ENCODE results near the gene UGCG.
"Not testable (repeated sequence)": the region's sequence is repeated elsewhere in the genome, so short reads cannot be mapped to it uniquely, and the experiment has no call there.

The UGCG gene

GRCh38 chr9:111891910-111892499, 4.6 kb upstream of the UGCG start:
- DNase-seq, result peak in 1 of 2 donors; percentile 59

- DNase-seq, result peak; percentile 6 to 20
Measured at GRCh38 chr9:111896942-111897600, 457 bp downstream of the UGCG start.

GRCh38 chr9:111897601-111898137, 1.1 kb downstream of the UGCG start:
- DNase-seq, result no peak

GRCh38 chr9:111898331-111899096, 1.9 kb downstream of the UGCG start:
- DNase-seq, result peak in 1 of 2 donors; percentile 45

DNA sequence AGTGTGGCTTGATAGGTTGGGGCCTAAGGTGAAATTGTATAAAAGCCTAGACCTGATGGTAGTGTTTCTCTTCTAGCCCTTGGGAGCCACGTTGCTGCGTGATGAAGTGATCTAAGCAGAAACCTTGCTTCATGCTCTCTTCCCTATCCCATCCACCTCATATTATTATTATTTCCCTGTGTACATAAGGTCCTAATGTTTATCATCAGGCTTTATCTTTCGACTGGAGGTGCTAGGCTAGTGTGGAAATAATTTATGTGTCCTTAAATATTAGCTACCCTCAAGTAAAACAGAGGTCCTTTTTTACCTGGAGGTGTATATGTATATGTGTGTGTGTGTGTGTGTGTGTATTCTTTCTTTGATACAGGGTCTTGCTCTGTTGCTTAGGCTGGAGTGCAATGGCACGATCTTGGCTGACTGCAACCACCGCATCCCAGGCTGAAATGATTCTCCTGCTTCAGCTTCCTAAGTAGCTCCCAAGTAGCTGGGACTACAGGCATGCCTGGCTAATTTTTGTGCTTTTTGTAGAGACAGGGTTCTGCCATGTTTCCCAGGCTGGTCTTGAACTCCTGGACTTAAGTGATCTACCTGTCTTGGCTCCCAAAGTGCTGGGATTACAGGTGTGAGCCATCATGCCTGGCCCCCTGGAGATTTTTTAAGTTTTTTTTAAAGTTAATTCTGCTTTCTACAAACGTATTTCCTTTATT, 3.7 kb downstream of the UGCG start:
- no peak for DNase-seq

- DNase-seq, result no peak
Measured at GRCh38 chr9:111900858-111901612, 4.4 kb downstream of the UGCG start.

- DNase-seq, result no peak
Measured at GRCh38 chr9:111902391-111903139, 6.0 kb downstream of the UGCG start.

DNA sequence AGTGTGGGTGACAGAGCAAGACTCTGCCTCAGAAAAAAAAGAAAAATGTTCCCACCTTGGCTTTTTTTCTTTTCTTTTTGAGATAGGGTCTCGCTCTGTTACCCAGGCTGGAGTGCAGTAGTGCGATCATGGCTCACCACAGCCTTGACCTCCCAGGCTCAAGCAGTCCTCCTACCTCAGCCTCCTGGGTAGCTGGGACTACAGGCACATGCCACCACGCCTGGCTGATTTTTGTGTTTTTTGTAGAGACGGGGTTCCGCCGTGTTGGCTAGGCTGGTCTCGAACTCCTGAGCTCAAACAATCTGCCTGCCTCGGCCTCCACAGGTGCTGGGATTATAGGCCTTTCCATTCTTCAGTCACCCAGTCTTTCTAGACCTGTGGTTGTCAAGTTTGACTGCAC, 6.9 kb downstream of the UGCG start:
- DNase-seq, result not testable (repeated sequence)

DNA sequence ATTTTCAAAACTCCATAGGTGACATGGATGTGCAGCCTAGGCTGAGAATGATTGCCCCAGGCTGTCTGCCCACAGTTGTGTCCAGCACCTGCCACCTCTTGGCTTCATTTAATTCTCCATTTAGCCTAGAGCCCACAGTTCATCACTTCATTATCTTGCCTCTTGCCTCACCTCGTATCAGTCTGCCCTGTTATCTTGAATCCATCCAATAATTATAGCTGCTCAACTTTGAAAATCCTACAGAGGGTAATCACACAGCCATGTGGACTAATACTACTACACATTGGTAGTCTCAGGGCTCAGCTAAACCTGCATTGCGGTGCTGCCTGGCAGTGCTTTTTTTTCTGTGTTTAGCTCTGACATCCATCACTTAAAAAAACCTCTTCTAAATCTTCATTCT, 7.4 kb downstream of the UGCG start:
- DNase-seq, result no peak

- no peak for DNase-seq
Measured at GRCh38 chr9:111904891-111905291, 8.3 kb downstream of the UGCG start.

- no peak for DNase-seq
Measured at GRCh38 chr9:111907147-111907546, 10.5 kb downstream of the UGCG start.

DNA sequence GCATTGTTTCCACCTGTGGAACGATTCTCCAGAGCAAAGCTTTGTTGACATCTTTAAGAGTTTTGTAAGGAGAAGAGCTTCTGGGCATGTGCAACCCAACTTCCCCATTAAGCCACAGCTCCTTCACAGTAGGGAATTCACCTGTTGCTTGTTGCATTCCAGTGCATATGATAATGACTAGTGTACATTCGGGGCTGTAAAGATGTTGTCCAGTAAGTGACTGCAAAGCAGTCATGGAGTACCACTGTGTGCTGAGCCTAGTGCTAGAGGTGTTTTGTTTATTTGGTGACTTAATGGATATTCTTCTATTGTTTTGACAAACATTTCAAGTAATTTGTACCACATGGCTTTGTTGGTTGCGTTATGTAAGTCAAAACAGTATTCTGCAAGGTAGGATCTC, 12.8 kb downstream of the UGCG start:
- no peak for DNase-seq

DNA sequence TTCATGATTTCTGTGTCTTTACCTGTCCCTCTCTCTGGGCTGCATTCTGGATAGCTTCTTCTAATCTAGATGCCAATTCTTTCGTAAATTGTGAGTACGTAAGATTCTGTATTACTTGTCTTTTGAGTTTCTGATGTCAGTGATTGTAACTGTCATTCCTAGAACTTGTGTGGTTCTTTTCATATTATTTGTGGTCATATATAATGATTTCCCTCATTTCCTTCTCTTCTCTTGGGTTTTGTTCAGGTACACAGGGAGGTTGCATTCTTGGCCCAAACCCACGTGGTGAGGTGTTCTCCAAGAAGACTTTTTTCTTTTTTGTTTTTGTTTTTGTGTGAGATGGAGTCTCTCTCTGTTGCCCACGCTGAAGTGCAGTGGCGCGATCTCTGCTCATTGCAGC, 13.8 kb downstream of the UGCG start:
- no peak for DNase-seq

GRCh38 chr9:111913159-111913558, 16.5 kb downstream of the UGCG start:
- no peak for DNase-seq

DNA sequence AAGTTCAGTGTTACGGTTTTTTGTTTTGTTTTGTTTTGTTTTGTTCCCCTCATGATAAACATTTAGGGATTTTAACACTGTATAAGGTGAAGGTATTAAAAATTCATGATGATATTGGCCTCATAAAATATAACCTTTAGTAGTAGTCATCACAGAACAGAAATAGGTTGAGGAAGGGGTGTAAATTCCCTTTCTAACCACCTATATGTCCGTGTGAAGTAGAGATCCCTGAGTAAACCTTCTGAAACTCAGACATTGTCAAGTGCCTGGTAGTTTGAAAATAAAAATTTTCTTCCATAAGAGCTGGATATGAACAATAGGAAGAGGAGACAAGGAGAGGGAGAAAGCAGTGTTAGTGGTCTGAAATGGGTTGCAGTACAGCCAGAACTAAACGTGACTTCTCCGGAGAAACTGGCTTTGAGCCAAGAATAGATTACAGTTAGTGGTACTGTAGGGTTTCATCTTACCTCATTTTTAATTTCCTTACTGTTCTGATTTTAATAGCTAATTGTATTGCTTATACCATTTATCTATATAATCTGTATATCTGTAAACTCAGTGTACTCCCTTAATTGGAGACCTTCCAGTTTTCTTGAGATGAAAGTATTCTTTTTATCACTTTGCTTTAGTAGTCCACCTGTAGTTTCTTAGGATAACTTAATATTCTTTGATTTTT, 18.3 kb downstream of the UGCG start:
- peak in 1 of 2 donors; percentile 36 for DNase-seq

DNA sequence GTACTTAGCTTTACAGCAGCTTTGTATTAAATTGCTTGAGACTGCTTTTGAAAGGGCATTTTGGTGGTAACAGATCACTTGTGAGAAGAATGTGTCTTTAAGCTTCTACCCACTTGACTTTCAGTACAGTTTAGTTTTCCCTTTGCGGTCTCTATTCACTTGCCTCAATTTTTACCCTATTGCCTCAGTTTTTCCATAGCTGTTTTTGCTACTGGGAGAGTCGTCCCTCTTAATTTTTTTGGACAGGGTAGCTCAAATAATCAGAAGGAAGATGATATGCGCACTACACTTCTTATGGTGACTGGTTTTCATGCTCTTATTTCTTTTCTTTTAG, 18.8 kb downstream of the UGCG start:
- DNase-seq, result no peak

GRCh38 chr9:111916234-111916645, 19.6 kb downstream of the UGCG start:
- DNase-seq, result no peak

GRCh38 chr9:111917201-111917600, 20.6 kb downstream of the UGCG start:
- no peak for DNase-seq

DNA sequence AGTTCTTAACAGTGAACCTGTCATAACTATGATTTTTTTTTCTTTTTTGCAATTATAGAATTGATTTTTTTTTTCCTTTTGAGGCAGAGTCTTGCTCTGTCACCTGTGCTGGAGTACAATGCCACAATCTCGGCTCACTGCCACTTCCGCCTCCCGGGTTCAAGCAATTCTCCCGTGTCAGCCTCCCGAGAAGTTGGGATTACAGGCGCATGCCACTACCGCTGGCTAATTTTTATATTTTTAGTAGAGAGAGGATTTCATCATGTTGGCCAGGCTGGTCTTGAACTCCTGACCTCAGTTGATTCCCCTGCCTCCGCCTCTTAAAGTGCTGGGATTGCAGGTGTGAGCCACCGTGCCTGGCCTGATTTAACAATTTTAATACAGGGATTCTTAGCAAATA, 21.4 kb downstream of the UGCG start:
- DNase-seq, result no peak

GRCh38 chr9:111919875-111920274, 23.3 kb downstream of the UGCG start:
- no peak for DNase-seq

DNA sequence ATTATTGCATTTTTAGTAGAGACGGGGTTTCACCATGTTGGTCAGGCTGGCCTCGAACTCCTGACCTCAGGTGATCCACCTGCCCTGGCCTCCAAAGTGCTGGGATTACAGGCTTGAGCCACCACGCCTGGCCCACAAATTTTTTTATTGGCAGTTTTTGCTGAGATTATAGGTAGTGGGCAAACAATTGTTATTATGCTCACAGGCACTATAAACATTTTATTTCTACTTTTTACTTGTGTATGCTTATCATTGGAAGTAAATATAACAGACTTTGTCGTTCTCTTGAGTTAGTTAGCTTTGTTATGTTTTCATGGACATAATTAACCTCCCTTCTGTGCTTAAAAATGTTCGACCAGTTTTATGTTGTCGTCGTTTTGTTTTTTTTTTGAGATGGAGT, 23.9 kb downstream of the UGCG start:
- DNase-seq, result no peak
